Ovary (tissue), 9 donors: Measurements from ENCODE around the gene PPP1R14C. TPM values are rescaled to one million over a fixed set of nuclear protein-coding genes. Genes with fewer than 3 reads are reported as not detected.

Experiments
- DNase-seq, 5 donors: peaks; one replicate each; pipeline ENCODE4 v3.0.0-alpha.2; 2019 to 2020
- H3K27ac ChIP-seq, 2 donors: fragments of 200-600 bp; one replicate each; pipeline versions ENCODE4 v1.5.1 to v1.8.0; 2019 to 2022
- H3K27me3 ChIP-seq: fragments of 200-600 bp; one replicate; pipeline ENCODE4 v1.8.0; 2022
- H3K36me3 ChIP-seq: fragments of 200-600 bp; sonication (generic); one replicate; pipeline ENCODE4 v1.5.1; 2019
- H3K4me1 ChIP-seq: one replicate; pipeline ENCODE4 v1.8.1; 2013; ENCODE audit warnings: mild to moderate bottlenecking, moderate library complexity; ENCODE audit not compliant: insufficient read depth
- H3K4me3 ChIP-seq: fragments of 200-600 bp; sonication (generic); one replicate; pipeline ENCODE4 v1.5.1; 2017
- H3K9me3 ChIP-seq, 2 donors: fragments of 200-600 bp in 1 of 2; sonication (generic) in 1 of 2; one replicate each; pipeline versions ENCODE4 v1.5.1 to v1.8.1; 2013 to 2019; ENCODE audit warnings: mild to moderate bottlenecking in 1 of 2, moderate library complexity in 1 of 2
- CTCF ChIP-seq, 3 donors: fragments of 450-650 bp in 2 of 3; fragments of 200-600 bp in 1 of 3; IDR thresholded peaks; one replicate each; pipeline versions ENCODE4 v1.5.1 to v1.8.0; 2016 to 2022; ENCODE audit warnings: antibody characterized with exemption in 3 of 3, mild to moderate bottlenecking in 1 of 3
- EP300 ChIP-seq: sonication (generic); formaldehyde crosslinking; IDR thresholded peaks from one replicate; pipeline ENCODE4 v1.6.1; 2017; ENCODE audit warnings: antibody characterized with exemption
- POLR2A ChIP-seq: fragments of 450-650 bp; IDR thresholded peaks from one replicate; pipeline ENCODE4 v1.6.1; 2017; ENCODE audit warnings: antibody characterized with exemption, mild to moderate bottlenecking, moderate library complexity
- WGBS, 3 donors: extraction: QIAGEN DNeasy Blood & Tissue Kit in 1 of 3; methylation state at CpG; one replicate each; pipeline versions ENCODE4 v1.1.5 to v1.1.7; 2013 to 2017; 5-methylcytosine and 5-hydroxymethylcytosine counted together
- intact Hi-C, 4 donors: fragments of 100-400 bp; cut with DNase I; formaldehyde crosslinking; loops; one replicate each; pipeline versions ENCODE4 v1.11.0 to v1.15.1; 2022 to 2023
- polyA plus RNA-seq, 2 donors: library from polyadenylated mRNA; stranded (reverse); fragments of 200-250 nt in 1 of 2; fragments of 350-450 nt in 1 of 2; fragmentation: Illumina TruSeq in 1 of 2; extraction: RNeasy Lipid Tissue Mini Kit (QIAGEN cat#74804) in 1 of 2; gene quantifications; one replicate each; pipeline ENCODE4 v1.2.3, GENCODE V29; 2013 to 2014
- small RNA-seq: library from RNA; depleted of rRNA; stranded (forward); fragments of <200 nt; gene quantifications from one replicate; pipeline ENCODE3, GENCODE V24; 2016
- total RNA-seq, 7 donors: library from RNA; depleted of rRNA in 2 of 7; stranded (reverse); fragments of >200 nt in 2 of 7; fragmentation: NEBNext Ultra II Directional in 3 of 7; extraction: Animal tissue kit (Norgen Biotek cat#: 25700) in 3 of 7; gene quantifications; one replicate each; pipeline versions ENCODE4 v1.1.0 to v1.2.4, GENCODE V29; 2016 to 2023
- donor health status: DM: no; HTN: no; CAD: no; lungs with moderate emphysema.
- donor health status: DM: no; HTN: no; CAD: no.
- donor health status: Bipolar disorder and iron deficiency.
- donor health status: DM: yes; HTN: yes; CAD: no.
- donor health status: DM: no; HTN: no; CAD: no.
- donor health status: DM: yes; HTN: yes; CAD: no.

PPP1R14C gene
- total and polyA plus RNA-seq, 9 donors, result 0.12 to 8.6 (median 0.40) TPM; not detected in 2

DNA sequence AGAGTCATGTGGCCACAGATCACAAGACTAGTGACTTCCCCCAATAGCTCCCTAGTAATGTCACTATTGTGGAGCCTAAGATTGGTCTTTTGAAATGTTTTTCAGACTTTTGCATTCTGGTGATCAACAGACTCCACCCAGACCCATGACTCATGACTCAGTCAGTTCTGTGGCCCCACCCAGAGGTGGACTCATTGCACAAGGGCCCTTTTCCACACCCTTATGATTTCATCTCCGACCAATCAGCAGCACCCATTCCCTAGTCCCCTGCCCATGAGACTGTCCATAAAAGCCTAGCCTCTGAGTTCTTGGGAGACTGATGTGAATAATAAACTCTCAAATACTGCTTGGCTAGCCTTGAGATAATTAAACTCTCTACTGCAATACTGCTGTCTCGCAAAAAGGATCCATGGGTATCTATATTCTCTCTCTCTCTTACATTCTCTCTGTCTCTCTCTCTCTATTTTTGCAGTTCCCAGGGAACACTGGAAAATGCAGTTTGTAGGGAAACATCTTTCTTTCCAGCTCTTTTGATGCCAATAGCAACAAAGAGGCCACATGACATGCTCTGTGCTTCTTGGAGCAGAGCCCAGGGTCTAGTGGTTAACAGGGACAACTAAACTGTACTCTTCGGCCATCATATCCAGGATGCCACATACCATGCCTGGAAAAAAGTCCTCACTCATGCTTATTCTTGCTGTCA lies 154.6 kb downstream of the PPP1R14C start:
- WGBS, 3 donors, result 71 to 85% (median 74%) methylated on average over 3 of the region's 3 CpGs
- no peak overlapping the region for H3K4me3 ChIP-seq
- H3K27ac ChIP-seq, result no peak overlapping the region
- TF ChIP-seq CTCF (IDR thresholded peaks at IDR 0.05) (no peak), EP300 (no peak), POLR2A (no peak)
- H3K27me3 ChIP-seq, result no peaks in the 10 kb centered on the region
- no peaks in the 10 kb centered on the region for H3K9me3 ChIP-seq
- no peaks in the 10 kb centered on the region for H3K36me3 ChIP-seq
- DNase-seq, result no peak
- intact Hi-C loops, result no loop called here
- H3K4me1 ChIP-seq, result no peaks in the 10 kb centered on the region

- Histone ChIP-seq H3K4me1 (no peaks in the 10 kb centered on the region), H3K36me3 (no peaks in the 10 kb centered on the region), H3K27me3 (no peaks in the 10 kb centered on the region), H3K27ac (no peak overlapping the region), H3K4me3 (no peak overlapping the region), H3K9me3 (no peaks in the 10 kb centered on the region)
- TF ChIP-seq EP300, result no peak
- no peak for TF ChIP-seq POLR2A
- no peak for TF ChIP-seq CTCF (IDR thresholded peaks at IDR 0.05)
- intact Hi-C loops, result no loop called here
- WGBS, 3 donors, result 91 to 100% (median 97%) methylated on average over 2 of the region's 2 CpGs
- no peak for DNase-seq
Measured at GRCh38 chr6:150298030-150298380, 155.2 kb downstream of the PPP1R14C start.

GRCh38 chr6:150298676-150299075 lies 155.8 kb downstream of the PPP1R14C start:
- H3K27me3 ChIP-seq, result no peaks in the 10 kb centered on the region
- TF ChIP-seq CTCF (IDR thresholded peaks at IDR 0.05) (no peak), EP300 (no peak), POLR2A (no peak)
- H3K4me1 ChIP-seq, result no peaks in the 10 kb centered on the region
- no peaks in the 10 kb centered on the region for H3K9me3 ChIP-seq
- H3K36me3 ChIP-seq, result no peaks in the 10 kb centered on the region
- intact Hi-C loops, result no loop called here
- no peak overlapping the region for H3K27ac ChIP-seq
- no peak for DNase-seq
- H3K4me3 ChIP-seq, result no peak overlapping the region
- WGBS, 3 donors, result 76 to 84% (median 83%) methylated on average over 1 of the region's 1 CpG

Small RNA genes lying within 50 kb of the gene (small RNA-seq; reads per million reads assigned to genes)
- not detected for gene RF01210

Other genes with a start within 250 kb of the PPP1R14C start
- under 1 TPM in 4 of 7 donors, not detected in 3; 0.18 to 0.69 (median 0.29) TPM for gene RAET1E, start 244.9 kb upstream of the PPP1R14C start, total RNA-seq
- under 1 TPM; 0.11 to 0.23 TPM for gene RAET1E, start 244.9 kb upstream of the PPP1R14C start, polyA plus RNA-seq
- gene RAET1G, start 219.9 kb upstream of the PPP1R14C start, total RNA-seq, result 1 to 10 TPM in 1 of 7 donors, under 1 TPM in 5, not detected in 1; 0.42 to 1.1 (median 0.64) TPM
- gene RAET1G, start 219.9 kb upstream of the PPP1R14C start, polyA plus RNA-seq, result 1 to 10 TPM in 1 of 2 donors, under 1 TPM in 1; 0.86 to 1.5 TPM
- gene ULBP2, start 201.0 kb upstream of the PPP1R14C start, total RNA-seq, result under 1 TPM in 1 of 7 donors, not detected in 6; 0.23 TPM
- gene ULBP2, start 201.0 kb upstream of the PPP1R14C start, polyA plus RNA-seq, result 1 to 10 TPM in 1 of 2 donors, under 1 TPM in 1; 0.08 to 3.6 TPM
- 1 to 10 TPM in 1 of 7 donors, under 1 TPM in 3, not detected in 3; 0.08 to 1.2 (median 0.09) TPM for gene ULBP1, start 179.1 kb upstream of the PPP1R14C start, total RNA-seq
- gene ULBP1, start 179.1 kb upstream of the PPP1R14C start, polyA plus RNA-seq, result 1 to 10 TPM in 1 of 2 donors, under 1 TPM in 1; 0.02 to 7.7 TPM
- gene RAET1L, start 117.5 kb upstream of the PPP1R14C start, total RNA-seq, result not detected
- gene RAET1L, start 117.5 kb upstream of the PPP1R14C start, polyA plus RNA-seq, result not detected
- 1 to 10 TPM in 3 of 7 donors, under 1 TPM in 2, not detected in 2; 0.66 to 2.5 (median 1.6) TPM for gene ULBP3, start 73.9 kb upstream of the PPP1R14C start, total RNA-seq
- 1 to 10 TPM; 1.0 to 2.3 TPM for gene ULBP3, start 73.9 kb upstream of the PPP1R14C start, polyA plus RNA-seq
- not detected for gene IYD, start 226.0 kb downstream of the PPP1R14C start, total RNA-seq
- not detected for gene IYD, start 226.0 kb downstream of the PPP1R14C start, polyA plus RNA-seq